Right forelimb (tissue), 1 donor: ENCODE results near the gene DDX31.
"Not testable (repeated sequence)": the region's sequence is repeated elsewhere in the genome, so short reads cannot be mapped to it uniquely, and the experiment has no call there.

Experiments used
- DNase-seq: peaks from one replicate; pipeline ENCODE4 v3.0.0-alpha.2; 2018

DDX31 gene

DNA sequence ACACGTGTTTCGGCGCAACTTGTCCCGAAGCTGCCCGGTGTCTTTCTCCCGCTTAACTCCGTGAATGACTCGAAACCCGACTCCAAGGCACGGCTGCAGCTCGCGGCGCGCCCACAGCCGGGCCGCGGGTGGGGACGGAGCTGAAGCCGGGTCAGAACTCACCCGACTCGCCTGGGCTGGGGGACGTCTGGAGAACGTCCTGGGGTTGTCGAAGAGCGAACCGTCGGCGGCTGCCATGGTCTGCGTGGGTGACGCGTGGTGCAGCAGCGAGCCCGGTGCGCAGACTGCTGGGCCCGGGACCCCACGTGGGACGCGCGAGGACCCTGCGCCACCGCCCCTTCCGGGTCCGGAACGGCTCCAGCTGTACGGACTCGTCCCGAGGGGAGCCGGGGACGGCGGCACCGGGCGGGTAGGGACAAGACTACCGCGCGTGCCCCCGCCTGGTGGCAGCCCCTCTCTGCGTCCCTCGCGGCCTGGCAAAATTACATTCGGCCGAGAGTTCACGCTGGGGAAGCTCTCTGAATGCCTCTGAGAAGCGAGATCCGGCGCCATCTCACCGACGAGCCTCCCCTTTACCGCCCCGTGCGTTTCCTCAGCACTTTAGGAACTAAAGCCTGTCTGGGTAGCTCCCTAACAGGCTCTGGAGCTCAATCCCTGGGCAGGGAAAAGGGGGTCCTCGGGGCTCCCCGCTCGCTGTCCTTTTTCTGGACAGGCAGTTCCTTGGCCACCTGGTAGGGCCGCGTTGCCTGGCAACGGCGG is at the start of gene DDX31:
Gene DDX31 (minus strand): TSS at position 286 of the 759 bp plus-strand sequence. CDS start 49 bp downstream, at position 237.
- DNase-seq, result peak; percentile 94

DNA sequence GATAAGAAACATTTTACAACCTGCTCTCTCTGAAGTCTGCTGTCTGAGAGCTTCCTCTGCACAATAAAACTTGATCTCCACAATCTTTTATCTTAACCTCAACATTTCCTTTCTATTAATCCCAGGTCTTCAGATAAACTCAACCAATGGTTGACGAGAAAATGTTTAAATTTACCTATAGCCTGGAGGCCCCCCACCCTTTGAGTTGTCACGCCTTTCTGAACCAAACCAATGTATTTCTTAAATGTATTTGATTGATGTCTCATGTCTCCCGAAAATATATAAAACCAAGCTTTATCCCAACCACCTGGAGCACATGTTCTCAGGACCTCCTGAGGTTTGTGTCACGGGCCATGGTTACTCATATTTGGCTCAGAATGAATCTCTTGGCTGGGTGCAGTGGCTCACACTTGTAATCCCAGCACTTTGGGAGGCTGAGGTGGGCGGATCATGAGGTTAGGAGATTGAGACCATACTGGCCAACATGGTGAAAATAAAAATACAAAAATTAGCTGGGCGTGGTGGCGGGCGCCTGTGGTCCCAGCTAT is 48.7 kb upstream of the DDX31 start:
- DNase-seq, result not testable (repeated sequence)

DNA sequence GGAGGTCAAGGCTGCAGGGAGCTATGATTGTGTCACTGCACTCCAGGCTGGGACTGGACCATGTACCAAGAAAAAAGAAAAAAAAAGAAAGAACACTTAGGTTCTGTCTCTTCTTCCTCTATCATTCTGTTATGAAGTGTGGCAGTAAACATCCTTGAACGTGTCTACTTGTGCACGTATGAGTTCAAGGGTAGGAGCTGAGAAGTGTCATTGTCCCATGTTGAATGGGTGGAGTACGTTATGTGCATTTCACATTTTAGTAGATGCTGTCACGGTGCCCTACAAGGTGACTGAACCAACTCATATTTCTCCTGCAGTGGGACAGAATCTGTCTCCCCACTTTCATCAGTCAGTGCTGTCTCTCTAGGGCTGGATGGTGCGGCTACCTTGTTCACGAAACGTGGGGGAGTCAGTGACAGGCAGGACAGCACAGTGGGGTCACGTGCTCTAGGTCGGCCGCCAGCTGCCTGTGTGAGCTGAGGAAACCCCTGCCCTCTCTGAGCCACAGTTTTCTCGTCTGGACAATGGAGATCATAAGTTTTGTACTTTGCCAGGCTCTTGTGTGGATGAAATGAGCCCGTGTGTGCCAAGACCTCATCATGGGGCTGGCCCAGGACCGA is 47.7 kb upstream of the DDX31 start:
- DNase-seq, result no peak

DNA sequence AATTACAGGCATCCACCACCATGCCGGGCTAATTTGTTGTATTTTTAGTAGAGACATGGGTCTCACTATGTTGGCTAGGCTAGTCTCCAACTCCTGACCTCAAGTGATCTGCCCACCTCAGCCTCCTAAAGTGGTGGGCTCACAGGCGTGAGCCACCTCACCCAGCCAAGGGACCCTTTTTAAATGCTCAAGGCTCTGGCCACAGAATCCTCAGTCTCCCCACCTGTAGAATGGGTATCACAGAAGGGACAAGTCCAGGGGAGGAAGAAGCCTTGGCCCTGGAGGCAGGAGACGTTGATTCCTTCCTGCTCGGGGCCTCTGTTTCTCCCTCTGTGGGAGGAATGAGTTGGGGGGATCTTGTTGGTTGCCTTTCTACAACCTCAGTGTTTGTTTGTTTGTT is 46.2 kb upstream of the DDX31 start:
- DNase-seq, result no peak

DNA sequence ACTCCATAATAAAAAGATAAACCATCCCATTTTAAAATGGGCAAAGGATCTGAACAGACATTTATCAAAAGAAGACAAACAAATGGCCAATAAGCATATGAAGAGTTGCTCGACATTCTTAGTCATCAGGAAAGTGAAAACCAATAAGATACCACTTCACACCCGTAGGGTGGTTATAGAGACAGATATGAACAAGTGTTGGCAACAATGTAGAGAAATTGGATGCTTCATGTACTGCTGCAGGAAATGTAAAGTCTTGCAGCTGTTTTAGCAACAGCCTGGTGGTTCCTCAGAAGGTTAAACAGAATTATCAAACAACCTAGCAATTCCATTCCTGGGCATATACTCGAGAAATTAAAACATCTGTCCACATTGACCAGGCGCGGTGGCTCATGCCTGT is 43.0 kb upstream of the DDX31 start:
- DNase-seq, result no peak

DNA sequence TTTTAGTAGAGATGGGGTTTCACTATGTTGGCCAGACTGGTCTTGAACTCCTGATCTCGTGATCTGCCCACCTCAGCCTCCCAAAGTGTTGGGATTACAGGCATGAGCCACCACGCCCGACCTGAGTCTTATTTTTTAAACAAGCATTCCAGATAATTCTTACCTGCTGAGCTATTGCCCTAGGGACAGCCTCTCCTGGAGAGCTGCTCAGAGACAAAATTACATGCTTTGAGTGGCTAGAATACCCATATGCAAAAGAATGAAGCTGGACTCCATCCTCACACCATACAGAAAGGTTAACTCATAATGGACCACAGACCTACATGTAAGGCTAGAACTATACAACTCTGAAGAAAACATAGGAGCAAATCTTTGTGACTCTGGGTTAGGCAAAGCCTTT is 42.1 kb upstream of the DDX31 start:
- DNase-seq, result no peak

DNA sequence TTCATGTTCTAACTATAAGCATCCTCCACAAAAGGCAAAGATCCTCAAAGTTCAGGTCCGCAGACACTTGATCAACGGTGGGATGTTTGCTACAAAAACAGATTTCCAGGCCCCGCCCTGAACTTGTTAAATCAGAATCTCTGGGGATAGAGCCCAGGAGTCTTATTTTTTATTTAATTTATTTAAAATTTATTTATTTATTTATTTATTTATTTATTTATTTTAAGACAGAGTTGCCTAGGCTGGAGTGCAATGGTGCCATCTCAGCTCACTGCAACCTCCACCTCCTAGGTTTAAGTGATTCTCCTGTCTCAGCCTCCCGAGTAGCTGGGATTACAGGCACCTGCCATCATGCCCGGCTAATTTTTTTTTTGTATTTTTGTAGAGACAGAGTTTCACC is 41.4 kb upstream of the DDX31 start:
- not testable (repeated sequence) for DNase-seq

DNA sequence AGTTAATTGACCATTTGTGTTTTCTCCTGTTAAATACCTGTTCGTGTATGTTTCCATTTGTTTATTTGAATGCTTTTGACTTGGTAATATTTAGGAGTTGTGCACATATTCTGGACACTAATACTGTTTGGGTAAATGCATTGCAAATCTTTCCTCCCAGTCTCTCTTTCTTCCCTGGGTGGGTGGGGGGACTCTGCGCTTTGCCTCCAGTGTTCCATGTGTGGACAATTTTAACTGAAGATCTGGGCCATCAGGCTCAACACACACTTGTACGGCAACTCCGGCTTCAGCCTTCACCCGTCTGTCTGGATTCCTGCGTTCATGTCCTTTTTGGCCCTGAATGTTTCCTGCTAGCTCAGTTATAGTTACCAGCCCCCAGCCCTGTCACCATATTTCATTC is 40.5 kb upstream of the DDX31 start:
- no peak for DNase-seq

DNA sequence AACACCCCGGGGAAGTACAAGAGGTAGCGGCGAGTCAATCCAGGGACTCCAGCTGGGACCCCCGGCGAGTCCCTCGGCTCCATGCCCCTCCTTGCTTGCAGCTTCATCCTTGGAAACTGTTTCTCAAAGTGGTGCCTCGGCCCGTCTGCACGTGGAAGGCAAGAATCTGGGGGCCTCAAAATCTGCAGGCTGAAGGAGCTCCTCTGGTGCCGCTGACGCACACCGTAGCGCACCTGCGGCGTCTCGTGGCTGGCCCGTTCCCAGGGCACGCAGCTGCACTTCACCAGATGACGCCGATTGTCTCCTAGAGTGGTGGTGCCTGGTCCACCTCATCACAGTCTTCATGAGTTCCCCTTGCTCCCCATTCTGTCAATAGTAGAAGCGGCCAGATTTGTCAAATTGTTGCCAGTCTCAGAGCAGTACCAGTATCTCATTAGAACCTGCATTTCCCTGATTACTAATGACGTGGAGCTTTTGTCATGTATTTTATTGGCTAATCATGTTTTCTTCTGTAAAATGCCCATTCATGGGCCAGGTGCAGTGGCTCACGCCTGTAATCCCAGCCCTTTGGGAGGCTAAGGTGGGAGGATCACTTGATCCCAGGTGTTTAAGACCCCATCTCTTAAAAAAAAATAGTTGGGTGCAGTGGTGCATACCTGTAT is 39.1 kb upstream of the DDX31 start:
- no peak for DNase-seq

DNA sequence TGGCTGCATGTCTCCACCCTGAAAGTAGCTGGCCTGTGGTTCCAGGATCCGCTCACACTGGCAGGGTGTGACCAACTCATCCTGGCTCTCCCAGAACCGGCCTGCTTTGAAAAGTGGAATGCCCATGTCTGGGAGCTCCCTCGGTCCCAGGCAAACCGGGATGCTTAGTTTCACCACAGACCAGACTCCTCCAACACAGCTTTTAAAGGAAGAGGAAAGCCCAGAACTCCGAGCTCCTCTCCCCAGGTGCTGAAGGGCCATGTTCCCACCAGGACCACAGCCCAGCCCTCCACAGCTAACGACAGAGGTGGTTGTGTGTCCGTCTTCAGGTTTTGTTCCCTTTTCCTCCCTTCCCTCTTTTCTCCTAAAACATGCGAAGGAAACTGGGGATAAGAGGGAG is 38.5 kb upstream of the DDX31 start:
- DNase-seq, result no peak

DNA sequence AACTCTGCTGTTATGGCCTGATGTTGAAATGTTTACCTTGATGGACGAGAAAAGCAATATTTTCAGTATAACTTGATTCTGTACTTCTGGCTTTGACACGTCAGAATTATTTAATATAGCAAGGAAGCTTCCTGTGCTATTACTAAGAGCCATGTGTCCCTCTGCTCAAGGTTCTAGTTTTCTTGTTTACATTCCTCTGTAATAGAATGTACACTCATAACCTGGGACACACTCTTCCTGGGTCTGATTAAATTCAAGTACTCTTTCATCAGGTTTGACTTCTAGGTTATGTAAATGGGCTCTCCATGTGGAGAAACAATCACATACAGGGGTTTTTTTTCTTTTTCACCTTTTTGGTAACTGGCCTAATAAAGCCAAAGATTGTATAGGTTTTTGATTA is 33.6 kb upstream of the DDX31 start:
- DNase-seq, result no peak

DNA sequence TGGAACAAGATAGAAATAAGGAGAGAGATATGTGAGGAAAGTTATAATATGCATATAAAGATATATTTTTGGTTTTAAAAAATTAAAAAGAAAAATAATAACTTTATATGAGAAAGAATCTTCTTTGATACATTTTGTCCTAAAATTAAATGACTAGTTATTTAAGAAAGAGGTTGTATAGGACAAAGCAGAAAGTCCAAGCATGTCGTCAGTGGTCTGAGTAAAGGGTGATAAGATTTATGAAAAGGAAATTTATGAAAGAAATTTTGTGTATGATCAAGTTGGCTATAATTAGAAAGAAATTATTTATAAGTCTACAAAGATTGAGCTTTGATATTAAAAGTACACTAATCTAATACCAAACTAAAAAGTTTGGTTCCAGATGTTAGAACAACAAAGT is 32.5 kb upstream of the DDX31 start:
- DNase-seq, result no peak

DNA sequence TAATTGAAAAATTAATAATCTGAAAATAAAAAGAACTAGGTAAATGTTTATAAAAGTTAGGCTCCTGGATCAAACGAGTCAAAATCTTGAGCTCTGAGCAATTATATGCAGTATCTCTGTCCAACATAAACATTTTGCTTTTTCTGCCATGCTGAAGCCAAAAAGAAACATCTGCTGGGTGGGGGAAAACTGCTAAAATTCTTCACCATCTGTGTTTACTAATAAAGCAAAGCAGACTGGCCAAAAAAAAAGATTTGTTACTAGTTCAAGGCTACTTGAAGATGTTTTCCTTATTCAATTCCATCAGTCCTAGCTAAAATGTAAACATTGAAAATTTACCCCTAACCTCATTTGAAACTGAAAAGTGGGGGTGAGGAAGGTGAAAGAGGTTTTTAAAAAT is 30.2 kb upstream of the DDX31 start:
- DNase-seq, result no peak

DNA sequence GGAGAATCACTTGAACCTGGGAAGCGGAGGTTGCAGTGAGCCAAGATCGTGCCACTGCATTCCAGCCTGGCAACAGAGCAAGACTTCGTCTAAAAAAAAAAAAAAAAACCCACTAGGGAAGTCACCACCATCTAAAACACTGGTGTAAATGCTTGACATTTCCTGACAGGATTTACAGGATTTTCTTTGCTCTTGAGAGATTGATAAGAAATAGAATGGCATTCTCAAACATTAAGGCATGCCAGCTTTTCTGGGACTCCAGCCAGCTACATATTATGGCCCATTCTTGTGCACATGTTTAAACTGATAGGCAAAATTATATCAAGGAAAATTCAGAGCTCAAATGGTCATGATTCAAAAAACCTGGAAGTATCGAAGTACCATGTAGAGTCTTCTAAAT is 29.2 kb upstream of the DDX31 start:
- DNase-seq, result no peak

DNA sequence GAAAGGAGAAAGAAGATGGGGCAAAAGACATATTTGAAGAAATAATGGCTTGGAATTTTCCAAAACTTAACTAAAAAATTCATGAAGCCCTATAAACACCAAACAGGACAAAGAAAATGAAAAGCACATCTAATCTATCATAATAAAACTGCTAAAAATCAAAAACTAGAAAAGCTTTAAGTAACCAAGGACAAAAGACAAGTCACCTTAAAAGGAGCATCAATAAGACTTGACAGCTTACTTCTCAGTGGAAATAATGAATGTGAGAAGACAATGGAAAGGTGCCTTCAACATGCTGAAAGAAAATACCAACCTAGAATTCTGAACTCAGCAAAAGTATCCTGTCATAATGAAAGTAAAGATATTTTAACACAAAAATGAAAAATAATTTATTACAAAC is 27.4 kb upstream of the DDX31 start:
- DNase-seq, result no peak

DNA sequence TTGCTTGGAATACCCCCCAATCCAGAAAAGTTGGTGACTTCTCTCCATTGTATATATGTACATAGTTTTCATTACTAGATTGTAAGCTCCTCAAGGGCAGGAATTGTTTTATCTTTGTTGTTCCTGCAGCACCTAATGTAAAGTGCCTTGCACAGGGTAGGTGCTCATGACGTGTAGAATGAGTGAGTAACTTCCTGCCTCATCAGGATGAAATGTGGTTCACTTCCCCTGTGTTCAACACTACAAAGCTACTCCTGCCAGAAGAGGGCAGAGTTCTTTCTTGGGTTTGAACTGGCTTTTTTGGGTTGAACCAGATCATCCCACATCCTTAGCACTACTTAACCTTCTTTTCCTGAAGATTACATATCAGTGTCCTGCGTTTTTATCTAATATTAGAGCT is 24.4 kb upstream of the DDX31 start:
- no peak for DNase-seq

DNA sequence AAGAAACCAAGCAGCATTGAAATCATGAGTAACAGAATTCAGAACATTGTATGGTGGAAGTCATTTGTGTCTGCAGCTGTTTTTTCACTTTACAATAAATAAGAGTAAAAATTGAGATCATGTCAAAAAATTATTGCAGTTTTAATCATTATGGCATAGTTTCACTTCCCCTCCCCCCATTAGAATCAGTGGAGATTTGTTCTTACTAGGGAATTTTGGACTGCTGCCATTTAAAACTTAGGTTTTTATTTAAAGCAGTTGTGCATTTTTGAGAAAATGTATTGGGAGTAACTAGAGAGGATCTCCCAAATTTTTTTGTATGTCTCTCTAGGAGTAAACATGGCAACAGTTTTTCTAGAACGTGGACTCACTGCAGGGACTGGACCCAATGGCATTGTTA is 20.9 kb upstream of the DDX31 start:
- DNase-seq, result no peak

DNA sequence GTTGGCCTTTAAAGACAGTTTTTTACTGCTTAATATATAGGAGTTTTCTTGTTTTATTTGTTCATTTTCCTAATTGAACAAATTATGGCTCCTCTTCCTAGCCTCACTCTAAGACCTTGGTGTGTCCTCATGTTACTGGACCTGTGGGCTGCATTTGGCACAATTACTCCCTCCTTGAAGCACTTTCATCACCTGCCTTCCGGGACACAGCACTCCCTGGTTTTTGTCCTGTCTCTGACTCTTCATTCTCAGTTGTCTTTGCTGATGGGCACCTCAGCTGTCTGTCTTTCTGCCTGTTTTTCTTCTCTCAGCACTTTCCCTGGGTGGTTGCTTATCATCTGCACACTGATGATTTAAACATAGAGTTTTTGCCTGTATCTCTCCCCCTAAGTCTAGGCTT is 14.1 kb upstream of the DDX31 start:
- DNase-seq, result no peak

DNA sequence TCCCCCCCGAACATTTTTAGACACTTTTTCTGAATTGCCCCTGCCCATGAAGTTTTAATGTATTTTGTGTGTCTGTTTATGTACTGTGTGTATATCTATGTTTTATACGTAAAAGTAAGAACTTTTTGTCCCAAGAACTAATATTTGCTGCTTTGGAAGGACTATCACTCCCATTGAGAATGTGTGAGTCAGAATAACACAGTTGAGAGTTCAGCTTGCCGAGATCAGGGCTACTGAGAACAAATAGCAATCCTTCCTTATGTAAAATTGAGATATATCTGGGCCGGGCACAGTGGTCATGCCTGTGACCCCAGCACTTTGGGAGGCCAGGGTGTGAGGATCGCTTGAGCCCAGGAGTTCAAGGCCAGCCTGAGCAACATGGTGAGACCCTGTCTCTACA is 11.8 kb upstream of the DDX31 start:
- DNase-seq, result no peak

DNA sequence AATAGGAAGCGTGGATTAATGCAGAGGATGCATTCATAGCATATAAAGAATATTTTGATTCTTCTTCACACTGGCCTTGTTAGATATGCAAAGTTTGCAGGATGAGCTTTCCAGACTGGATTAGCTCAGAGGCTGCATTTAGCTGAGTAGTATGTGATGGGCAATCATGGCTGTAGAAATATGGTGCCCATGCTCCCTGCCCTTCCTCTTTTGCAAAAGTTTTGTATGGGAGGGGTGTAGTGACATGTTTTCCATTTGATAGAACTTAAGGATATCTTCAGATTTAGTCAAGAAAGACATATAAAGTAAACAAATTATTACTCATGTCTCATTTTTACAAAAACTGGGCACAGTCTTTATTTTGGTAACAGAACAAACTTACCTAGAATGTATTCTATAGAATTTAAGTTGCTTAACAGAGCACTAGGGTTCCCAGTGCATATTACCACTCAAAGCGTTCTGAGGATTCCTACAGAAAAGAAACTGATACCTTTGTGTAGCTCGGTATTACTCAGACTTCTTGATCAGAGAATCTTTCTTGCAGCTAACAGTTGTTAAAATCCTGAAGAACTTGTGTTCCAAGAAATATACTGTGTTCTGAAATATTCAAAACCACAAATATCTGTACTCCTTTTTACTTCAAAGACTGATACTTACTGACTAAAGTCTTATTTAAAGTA is 10.3 kb upstream of the DDX31 start:
- no peak for DNase-seq

DNA sequence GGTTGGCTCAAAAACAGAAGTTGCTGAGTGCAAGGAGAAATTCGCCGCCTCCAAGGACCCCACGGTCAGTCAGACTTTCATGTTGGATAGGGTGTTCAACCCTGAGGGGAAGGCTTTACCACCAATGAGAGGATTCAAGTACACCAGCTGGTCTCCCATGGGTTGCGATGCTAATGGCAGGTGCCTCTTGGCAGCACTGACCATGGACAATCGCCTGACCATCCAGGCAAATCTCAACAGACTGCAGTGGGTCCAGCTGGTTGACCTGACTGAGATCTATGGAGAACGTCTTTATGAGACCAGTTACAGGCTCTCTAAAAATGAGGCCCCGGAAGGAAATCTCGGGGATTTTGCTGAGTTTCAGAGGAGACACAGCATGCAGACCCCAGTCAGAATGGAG is 8.2 kb upstream of the DDX31 start:
- DNase-seq, result no peak

DNA sequence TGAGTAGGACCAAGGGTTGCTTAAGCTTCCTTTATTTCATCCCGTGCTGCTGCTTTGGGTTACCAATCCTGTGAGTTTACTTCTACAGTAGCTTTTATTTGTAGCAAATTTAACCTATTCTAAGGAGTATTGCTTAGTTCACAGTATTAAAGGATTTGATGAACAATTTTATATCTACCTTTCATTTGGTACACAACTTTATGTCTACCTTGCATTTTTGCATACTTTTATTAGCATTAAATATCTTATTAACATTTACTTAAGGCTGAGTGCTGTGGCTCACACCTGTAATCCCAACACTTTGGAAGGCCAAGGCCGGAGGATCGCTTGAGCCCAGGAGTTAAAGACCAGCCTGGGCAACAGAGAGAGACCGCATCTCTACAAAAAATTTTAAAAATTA is 4.7 kb upstream of the DDX31 start:
- no peak for DNase-seq

DNA sequence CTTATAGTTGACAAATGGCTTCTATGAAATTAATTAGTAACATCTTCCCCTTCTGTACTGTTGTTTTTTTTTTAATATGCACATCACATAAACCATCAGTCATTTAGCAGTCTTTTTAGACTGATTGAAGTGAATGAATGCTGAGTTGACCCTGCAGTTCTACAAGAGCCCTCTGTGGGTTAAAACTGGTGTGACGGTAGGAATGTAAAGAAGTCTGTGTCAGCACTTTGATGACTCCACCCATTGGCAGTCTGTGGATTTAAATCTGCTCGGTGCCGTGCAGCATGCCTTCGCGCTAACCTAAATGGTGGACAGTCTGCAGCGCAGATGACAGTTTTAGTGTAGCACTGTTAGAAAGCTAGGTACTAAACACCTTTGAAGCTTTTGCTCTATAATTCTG is 3.6 kb upstream of the DDX31 start:
- no peak for DNase-seq

DNA sequence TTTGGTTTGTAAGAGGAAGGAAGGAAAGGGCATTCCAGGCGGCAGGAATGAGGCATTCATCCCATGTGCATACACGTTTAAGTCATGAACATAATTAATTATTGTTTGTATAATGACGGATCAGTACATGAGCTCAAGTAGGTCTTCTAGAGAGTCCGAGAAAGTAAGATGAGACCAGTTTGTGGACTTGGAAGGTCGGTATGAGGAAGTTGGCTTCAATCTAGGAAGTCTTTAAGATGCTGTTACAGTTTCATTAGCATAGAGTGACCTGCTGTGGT is 2.6 kb upstream of the DDX31 start:
- no peak for DNase-seq
